Activated CD4-positive, alpha-beta T cell treated with anti-CD3 and anti-CD28 coated beads for 1 hour (primary cell): Measurements from ENCODE around the gene CHPF2.
A peak's percentile ranks its signal among the peaks of the same experiment; 100 is the strongest.

Experiments
- DNase-seq: peaks from one replicate; pipeline ENCODE4 v3.0.0-alpha.2; 2020

CHPF2 gene

GRCh38 chr7:151205730-151206129 lies 26.6 kb upstream of the CHPF2 start:
- no peak for DNase-seq

GRCh38 chr7:151206914-151207313 lies 25.4 kb upstream of the CHPF2 start:
- no peak for DNase-seq

- no peak for DNase-seq
These were observed 25.0 kb upstream of the CHPF2 start for GRCh38 chr7:151207315-151207714.

DNA sequence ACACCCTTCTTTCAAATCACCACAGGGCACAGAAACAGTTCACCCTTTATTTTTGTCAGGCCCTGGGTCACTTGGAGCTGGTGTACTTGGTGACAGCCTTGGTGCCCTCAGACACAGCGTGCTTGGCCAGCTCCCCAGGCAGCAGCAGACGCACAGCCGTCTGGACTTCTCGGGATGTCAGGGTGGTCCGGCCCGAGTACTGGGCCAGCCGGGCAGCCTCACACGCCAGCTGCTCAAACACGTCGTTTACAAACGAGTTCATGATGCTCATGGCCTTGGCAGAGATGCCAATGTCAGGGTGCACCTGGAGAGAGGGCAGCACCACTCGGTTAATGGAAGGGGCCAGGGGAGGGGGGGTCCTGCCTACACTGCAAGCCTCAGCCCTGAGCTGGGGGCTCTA lies 24.5 kb upstream of the CHPF2 start:
- DNase-seq = no peak

- DNase-seq = no peak
These were observed 23.9 kb upstream of the CHPF2 start for GRCh38 chr7:151208253-151208862.

GRCh38 chr7:151209588-151209987 lies 22.7 kb upstream of the CHPF2 start:
- DNase-seq = no peak

- DNase-seq = no peak
These were observed 22.0 kb upstream of the CHPF2 start, which contains the start of gene H2BK1 for GRCh38 chr7:151210087-151210854. Gene H2BK1 (minus strand): TSS chr7:151210488. CDS start chr7:151210318, 170 bp downstream.

DNA sequence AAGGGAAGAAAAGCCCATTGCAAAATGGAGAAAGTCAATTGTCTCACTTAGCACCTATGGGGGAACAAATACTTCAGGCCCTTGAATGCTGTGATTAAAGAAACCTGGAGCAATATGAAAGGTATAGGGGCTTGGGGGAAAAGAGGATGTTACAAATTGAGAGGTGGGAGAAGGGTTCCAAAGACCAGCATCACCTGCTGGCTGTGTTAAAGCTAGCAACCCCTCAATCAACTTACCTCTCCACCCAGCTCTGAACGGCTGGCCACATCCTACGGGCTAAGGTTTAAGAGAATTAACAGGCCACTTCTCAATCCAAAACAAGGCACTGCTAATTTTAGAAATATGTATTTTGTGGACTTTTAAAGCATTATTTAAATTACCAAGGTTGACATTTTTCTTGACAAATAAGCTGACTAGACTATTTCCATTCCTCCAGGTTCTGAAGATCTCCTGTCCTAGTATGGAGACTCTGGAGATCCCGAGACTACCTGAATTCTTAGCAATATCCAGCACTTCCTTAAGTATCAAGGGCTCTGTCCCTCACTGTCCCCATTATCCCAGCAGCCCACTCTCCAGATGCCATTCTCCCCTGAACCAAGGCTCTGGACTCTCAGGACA lies 21.0 kb upstream of the CHPF2 start:
- no peak for DNase-seq

DNA sequence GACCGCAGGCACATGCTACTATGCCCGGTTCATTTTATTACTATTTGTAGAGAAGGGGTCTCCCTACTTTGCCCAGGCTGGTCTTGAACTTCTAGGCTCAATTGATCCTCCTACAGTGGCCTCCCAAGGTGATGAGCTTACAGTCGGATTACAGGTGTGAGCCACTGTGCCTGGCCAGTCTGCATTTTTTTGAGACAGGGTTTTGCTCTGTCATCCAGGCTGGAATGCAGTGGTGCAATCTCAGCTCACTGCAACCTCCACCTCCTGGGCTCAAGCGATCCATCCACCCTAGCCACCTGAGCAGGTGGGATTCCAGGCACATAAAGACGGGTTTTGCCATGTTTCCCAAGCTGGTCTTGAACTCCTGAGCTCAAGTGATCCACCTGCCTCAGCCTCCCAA lies 19.7 kb upstream of the CHPF2 start:
- DNase-seq = no peak

- no peak for DNase-seq
These were observed 18.5 kb upstream of the CHPF2 start for GRCh38 chr7:151213826-151214225.

DNA sequence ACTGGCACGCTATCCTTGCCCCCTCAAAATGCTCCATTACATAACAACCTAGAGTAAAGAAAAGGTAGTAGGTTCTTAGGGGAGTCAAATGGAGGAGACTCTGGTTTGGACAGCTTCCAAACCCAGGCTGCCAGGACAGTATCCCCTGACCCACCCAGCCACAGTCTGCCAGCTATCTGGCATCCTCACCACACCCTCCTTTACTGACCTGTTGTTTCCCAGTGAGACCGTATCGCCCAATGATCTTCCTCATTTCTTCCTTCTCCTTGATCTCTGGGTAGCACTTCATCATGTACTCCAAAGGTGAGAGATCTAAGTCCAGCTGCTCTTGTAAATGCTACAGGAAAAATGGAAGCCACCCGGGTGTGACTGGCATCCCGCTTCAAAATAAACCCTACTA lies 16.9 kb upstream of the CHPF2 start:
- no peak for DNase-seq

- no peak for DNase-seq
These were observed 14.1 kb upstream of the CHPF2 start for GRCh38 chr7:151218170-151218569.

DNA sequence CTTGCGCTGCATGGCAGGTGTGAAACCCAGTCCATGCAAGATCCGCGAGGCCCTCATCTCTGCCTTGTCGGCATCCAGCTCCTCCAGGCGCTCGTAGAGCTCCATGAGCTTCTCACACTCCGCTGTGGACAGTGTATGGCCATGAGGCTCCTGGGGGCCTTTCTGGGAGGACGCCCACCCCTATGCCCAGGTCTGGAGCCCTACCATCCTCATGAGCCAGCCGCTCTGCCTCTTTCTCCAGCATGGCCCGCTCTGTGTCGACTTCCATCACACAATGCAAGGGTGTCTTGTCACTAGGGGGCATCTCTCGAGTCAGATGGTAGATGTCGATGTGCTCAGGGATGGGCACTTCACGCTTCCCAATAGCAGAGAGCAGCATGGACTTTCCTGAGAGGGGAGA lies 8.6 kb upstream of the CHPF2 start:
- DNase-seq = no peak

DNA sequence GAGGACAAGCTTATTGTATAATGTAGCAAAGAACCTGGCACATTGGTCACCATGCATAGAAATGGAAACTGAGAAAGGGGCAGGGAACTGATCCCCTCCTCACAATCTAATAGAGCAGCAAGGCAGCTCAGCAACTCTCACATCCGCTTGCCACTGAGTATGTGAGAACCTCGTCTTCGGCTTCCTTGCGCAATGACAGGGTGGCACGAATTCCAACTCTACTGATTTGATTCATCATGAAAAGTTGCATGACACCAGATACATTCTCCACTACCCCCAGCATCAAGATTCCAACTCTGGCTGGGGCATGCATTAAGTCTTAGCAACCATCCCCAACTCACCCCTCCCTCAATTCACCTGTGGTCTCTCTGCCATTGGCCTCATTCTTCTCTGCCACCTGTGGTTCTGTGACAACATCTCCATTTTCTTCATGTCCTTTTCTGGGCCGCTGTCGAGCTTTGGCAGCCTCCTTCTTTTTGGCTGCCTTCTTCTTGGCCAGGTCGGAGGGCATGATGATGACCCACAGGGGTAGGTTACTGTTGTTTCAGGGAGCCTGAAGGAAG lies 6.3 kb upstream of the CHPF2 start:
- no peak for DNase-seq

DNA sequence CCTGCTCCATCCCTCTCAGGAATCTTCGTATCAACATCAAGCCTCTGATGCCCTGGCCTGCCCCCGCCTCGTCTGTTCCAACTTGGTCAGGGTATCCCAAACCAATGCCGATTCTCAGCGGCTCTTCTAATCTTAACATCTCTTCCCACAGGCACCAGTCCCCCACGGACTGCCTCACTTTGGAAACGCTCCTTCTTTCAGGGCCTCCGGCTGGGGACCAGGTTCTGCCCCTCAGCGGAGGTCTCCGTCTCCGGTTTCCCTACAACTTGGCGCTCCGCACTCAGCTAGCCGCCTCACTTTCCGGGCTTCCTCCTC lies 5.8 kb upstream of the CHPF2 start:
- DNase-seq = no peak

DNA sequence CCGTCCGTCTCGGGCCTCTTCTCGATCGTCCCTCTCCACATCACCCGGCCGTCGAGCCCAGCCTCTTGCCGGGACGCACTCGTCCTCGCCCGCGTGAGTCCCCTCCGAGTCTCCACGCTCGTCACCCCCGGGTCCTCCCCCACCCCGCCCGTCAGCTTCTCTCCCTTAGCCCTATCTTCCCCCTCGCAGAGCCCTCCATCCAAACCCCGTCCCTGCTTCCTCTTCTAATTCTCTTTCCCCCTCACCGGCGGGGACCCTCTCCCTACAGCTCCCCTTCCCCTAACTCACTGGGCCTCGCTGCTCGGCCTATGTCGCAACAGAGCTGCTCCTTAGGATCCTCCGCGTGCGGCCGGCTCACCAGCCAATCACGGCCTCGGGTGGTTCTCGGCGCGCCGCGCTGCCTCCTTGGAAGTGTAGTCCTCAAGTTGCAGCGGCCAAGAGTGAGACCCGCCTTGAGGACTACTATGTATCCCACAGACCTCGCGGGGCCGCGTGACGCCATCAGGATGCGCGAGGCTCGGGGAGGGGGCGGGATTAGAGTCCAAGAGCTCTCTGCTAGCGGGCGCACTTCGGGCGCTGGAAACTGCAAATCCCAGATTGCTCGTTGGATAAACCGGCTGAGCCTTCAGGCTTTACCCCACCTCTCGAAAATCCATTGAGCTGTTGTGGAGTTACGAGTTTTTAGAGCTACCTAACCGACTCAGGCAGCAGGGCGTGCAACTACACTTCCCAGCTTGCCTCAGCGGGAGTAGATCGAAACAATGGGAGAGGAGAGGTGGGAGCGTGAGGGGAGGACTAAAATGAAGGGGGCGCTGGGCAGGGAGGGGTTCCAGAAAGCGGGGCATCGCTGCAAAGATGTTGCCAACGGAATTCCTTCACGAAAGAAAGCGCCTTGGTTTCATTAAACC lies 5.2 kb upstream of the CHPF2 start, which contains the start of gene ABCF2:
Gene ABCF2 (minus strand): TSS at position 331 of the 908 bp plus-strand sequence. CDS start 747 bp downstream, outside the sequence.
- DNase-seq = peak; percentile 97

- DNase-seq = no peak
These were observed 4.0 kb upstream of the CHPF2 start for GRCh38 chr7:151228024-151228866.

DNA sequence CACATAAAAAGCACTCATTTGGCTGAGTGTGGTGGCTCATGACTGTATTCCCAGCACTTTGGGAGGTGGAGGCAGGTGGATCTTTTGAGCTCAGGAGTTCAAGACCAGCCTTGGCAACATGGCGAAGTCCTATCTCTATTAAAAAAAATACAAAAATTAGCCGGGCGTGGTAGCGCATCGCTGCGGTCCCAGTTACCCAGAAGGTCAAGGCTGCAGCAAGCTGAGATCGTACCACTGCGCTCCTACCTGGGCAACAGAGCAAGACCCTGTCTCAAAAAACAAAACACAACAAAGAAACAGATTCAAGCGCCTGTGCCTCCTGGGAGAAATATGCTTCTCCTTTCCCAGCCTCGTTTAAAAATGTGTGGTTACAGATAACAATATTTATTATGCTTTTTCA lies 3.0 kb upstream of the CHPF2 start:
- no peak for DNase-seq

DNA sequence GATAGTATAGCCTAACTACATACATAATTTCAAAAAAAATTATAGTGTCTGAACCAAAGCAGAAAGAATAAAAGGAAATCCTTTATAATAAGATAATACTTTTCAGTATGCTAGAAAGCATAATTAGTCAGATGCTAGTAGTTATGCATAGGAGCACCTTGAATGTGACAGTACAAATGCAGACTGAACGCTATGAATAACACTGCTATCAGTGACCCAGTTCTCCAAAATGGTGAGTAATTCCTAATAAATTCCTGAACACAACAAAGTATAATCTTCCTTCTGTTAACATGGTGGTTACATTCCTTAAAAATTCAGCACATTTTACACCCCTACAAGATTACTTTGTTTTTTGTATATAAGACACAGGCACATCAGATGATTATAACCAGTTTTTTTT lies 1.2 kb upstream of the CHPF2 start:
- no peak for DNase-seq

DNA sequence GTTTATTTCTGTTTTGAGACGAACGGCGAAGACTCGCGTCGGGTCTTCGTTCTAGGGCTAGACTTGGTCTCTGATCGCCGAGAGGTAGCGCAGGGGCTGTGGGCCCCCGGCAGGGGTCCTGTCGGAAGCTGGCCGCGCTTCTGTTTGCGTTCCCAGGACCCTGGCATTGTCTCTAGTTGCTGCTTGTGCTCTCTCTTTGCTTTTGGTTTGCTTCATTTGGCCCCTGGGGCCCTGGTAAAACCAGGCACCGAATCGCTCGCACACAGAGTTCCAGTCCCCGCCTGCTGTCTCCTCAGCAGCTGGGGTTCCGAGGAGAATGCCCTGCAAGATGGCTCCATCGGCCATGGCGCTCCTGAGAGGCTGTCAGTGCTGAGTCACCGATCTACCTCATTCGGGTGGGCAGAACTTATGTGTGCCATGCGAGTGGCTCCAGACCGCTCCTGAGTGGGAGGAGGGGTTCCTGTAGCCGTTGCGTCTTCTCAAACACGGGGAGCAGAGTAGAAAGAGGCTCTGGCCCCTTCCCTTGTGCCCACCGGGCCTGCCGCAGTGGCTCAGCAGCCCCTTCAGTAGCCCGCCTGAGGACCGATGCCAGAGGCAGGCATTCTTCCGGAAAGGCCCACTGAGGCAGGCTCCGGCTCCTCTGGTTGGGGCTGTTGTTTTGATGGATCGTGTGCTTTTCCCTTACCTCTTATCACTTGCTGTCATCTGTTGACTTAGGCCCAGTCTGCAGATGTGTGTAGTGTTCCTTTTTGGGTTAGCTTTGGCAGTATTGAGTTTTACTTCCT lies 826 bp downstream of the CHPF2 start:
- DNase-seq = peak; percentile 57

DNA sequence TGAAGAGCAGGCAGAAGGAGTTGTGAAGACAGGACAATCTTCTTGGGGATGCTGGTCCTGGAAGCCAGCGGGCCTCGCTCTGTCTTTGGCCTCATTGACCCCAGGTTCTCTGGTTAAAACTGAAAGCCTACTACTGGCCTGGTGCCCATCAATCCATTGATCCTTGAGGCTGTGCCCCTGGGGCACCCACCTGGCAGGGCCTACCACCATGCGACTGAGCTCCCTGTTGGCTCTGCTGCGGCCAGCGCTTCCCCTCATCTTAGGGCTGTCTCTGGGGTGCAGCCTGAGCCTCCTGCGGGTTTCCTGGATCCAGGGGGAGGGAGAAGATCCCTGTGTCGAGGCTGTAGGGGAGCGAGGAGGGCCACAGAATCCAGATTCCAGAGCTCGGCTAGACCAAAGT lies 1.5 kb downstream of the CHPF2 start:
- DNase-seq = no peak
